H9 (cell line): ENCODE results near the gene FTO. TPM values are rescaled to one million over a fixed set of nuclear protein-coding genes. Genes with fewer than 3 reads are reported as not detected.

Experiments used
- DNase-seq: peaks from one replicate; pipeline ENCODE4 v3.0.0-alpha.2; 2017
- H2AFZ ChIP-seq: one replicate; pipeline ENCODE4 v1.6.1; 2013; ENCODE audit warnings: mild to moderate bottlenecking, low read length, control low read depth, moderate library complexity
- H2AK5ac ChIP-seq: 2 replicates; pipeline ENCODE4 v1.6.1; 2013; ENCODE audit warnings: low read length, control low read depth, mixed read lengths; ENCODE audit not compliant: insufficient read length
- H2BK120ac ChIP-seq: one replicate; pipeline ENCODE4 v1.6.1; 2013; ENCODE audit warnings: low read depth, mild to moderate bottlenecking, low read length, control low read depth, inconsistent platforms; ENCODE audit not compliant: poor library complexity, severe bottlenecking
- H2BK12ac ChIP-seq: 2 replicates; pipeline ENCODE4 v1.6.1; 2013; ENCODE audit warnings: low read length, control low read depth, mixed read lengths, low read depth; ENCODE audit not compliant: insufficient read length
- H2BK15ac ChIP-seq: 2 replicates; pipeline ENCODE4 v1.6.1; 2013; ENCODE audit warnings: low read depth, low read length, control low read depth
- H2BK20ac ChIP-seq: one replicate; pipeline ENCODE4 v1.6.1; 2013; ENCODE audit warnings: low read depth, mild to moderate bottlenecking, low read length, control low read depth, inconsistent platforms; ENCODE audit not compliant: poor library complexity, severe bottlenecking
- H2BK5ac ChIP-seq: 2 replicates; pipeline ENCODE4 v1.6.1; 2013; ENCODE audit warnings: low read length, control low read depth, mixed read lengths; ENCODE audit not compliant: insufficient read length
- H3K14ac ChIP-seq: 2 replicates; pipeline ENCODE4 v1.6.1; 2013; ENCODE audit warnings: low read length, control low read depth; ENCODE audit not compliant: insufficient read depth
- H3K18ac ChIP-seq: 2 replicates; pipeline ENCODE4 v1.6.1; 2013; ENCODE audit warnings: low read depth, mild to moderate bottlenecking, mixed read lengths, low read length, control low read depth; ENCODE audit not compliant: insufficient read length
- H3K23ac ChIP-seq: 2 replicates; pipeline ENCODE4 v1.6.1; 2013; ENCODE audit warnings: low read length, control low read depth, mixed read lengths, low read depth; ENCODE audit not compliant: insufficient read length
- H3K23me2 ChIP-seq: 2 replicates; pipeline ENCODE4 v1.6.1; 2013; ENCODE audit warnings: low read depth, mild to moderate bottlenecking, mixed read lengths, low read length, control low read depth; ENCODE audit not compliant: insufficient read length, poor library complexity, severe bottlenecking
- H3K27ac ChIP-seq: 2 replicates; pipeline ENCODE4 v1.5.1; 2013; ENCODE audit warnings: low read length, control low read depth, mixed read lengths, low read depth; ENCODE audit not compliant: insufficient read length
- H3K27me3 ChIP-seq: 2 replicates; pipeline ENCODE4 v1.6.1; 2013; ENCODE audit warnings: low read length, control low read depth, inconsistent platforms; ENCODE audit not compliant: insufficient read depth
- H3K4ac ChIP-seq: 2 replicates; pipeline ENCODE4 v1.6.1; 2013; ENCODE audit warnings: low read depth, mild to moderate bottlenecking, control low read depth, inconsistent platforms, low read length, moderate library complexity
- H3K4me1 ChIP-seq: 2 replicates; pipeline ENCODE4 v1.6.1; 2013; ENCODE audit warnings: low read length, control low read depth, inconsistent platforms; ENCODE audit not compliant: insufficient read depth
- H3K4me2 ChIP-seq: 2 replicates; pipeline ENCODE4 v1.6.1; 2013; ENCODE audit warnings: low read length, control low read depth, mixed read lengths; ENCODE audit not compliant: insufficient read length, insufficient read depth
- H3K56ac ChIP-seq: 2 replicates; pipeline ENCODE4 v1.6.1; 2013; ENCODE audit warnings: low read depth, mild to moderate bottlenecking, mixed read lengths, low read length, control low read depth; ENCODE audit not compliant: insufficient read length
- H3K79me1 ChIP-seq: 2 replicates; pipeline ENCODE4 v1.6.1; 2013; ENCODE audit warnings: low read depth, mild to moderate bottlenecking, moderate library complexity, low read length, control low read depth, inconsistent platforms; ENCODE audit not compliant: insufficient read depth, poor library complexity, severe bottlenecking
- H3K79me2 ChIP-seq: 2 replicates; pipeline ENCODE4 v1.6.1; 2013; ENCODE audit warnings: low read length, control low read depth, inconsistent platforms; ENCODE audit not compliant: insufficient read depth
- H3K9ac ChIP-seq: 2 replicates; pipeline ENCODE4 v1.6.1; 2013; ENCODE audit warnings: low read length, control low read depth, mixed read lengths; ENCODE audit not compliant: insufficient read length; ENCODE audit errors: extremely low read depth
- H3K9me3 ChIP-seq: one replicate; pipeline ENCODE4 v1.6.1; 2013; ENCODE audit warnings: low read depth, low read length, inconsistent platforms; ENCODE audit not compliant: control insufficient read depth
- H3T11ph ChIP-seq: one replicate; pipeline ENCODE4 v1.6.1; 2013; ENCODE audit warnings: mild to moderate bottlenecking, low read length, control low read depth, inconsistent platforms
- H4K20me1 ChIP-seq: one replicate; pipeline ENCODE4 v1.6.1; 2013; ENCODE audit not compliant: control insufficient read depth, insufficient read length, insufficient read depth
- H4K5ac ChIP-seq: 2 replicates; pipeline ENCODE4 v1.6.1; 2013; ENCODE audit warnings: low read depth, mild to moderate bottlenecking, mixed read lengths, low read length, control low read depth; ENCODE audit not compliant: insufficient read length
- H4K8ac ChIP-seq: replicated peaks from 2 replicates; pipeline ENCODE4 v1.6.1; 2013; ENCODE audit warnings: low read length, control low read depth, mixed read lengths, low read depth; ENCODE audit not compliant: insufficient read length
- H4K91ac ChIP-seq: 2 replicates; pipeline ENCODE4 v1.6.1; 2013; ENCODE audit warnings: low read depth, mild to moderate bottlenecking, moderate library complexity, mixed read lengths, low read length, control low read depth; ENCODE audit not compliant: insufficient read length
- H3K27ac Mint-ChIP-seq, 3 experiments: 2 replicates in 2 of 3; 3 replicates in 1 of 3; pipeline ENCODE4 v1.8.0; 2020 to 2021; ENCODE audit warnings: mixed read lengths in 3 of 3, mild to moderate bottlenecking in 1 of 3, moderate library complexity in 1 of 3
- H3K27me3 Mint-ChIP-seq: 2 replicates; pipeline ENCODE4 v1.8.0; 2021; ENCODE audit warnings: low read depth, mild to moderate bottlenecking, moderate library complexity, mixed read lengths
- H3K36me3 Mint-ChIP-seq, 3 experiments: 2 replicates in 2 of 3; 3 replicates in 1 of 3; pipeline ENCODE4 v1.8.0; 2020 to 2021; ENCODE audit warnings: low read depth in 3 of 3, mixed read lengths in 3 of 3; ENCODE audit not compliant: insufficient read depth in 1 of 3
- H3K4me1 Mint-ChIP-seq, 2 experiments: 2 replicates each; pipeline ENCODE4 v1.8.0; 2020; ENCODE audit warnings: mixed read lengths in 2 of 2
- H3K4me3 Mint-ChIP-seq, 2 experiments: 2 replicates in 1 of 2; 3 replicates in 1 of 2; pipeline ENCODE4 v1.8.0; 2020 to 2021; ENCODE audit warnings: mild to moderate bottlenecking in 2 of 2, mixed read lengths in 2 of 2, moderate library complexity in 1 of 2
- H3K9me3 Mint-ChIP-seq, 2 experiments: 2 replicates in 1 of 2; 3 replicates in 1 of 2; pipeline ENCODE4 v1.8.0; 2020; ENCODE audit warnings: mild to moderate bottlenecking in 2 of 2, mixed read lengths in 2 of 2, moderate library complexity in 1 of 2
- WGBS: extraction: QIAGEN DNeasy Blood & Tissue Kit; methylation state at CpG from one replicate; pipeline ENCODE4 v1.1.7; 2013; ENCODE audit warnings: missing lambda C conversion rate, low lambda C conversion rate, mixed read lengths; ENCODE audit not compliant: insufficient read length; ENCODE audit errors: extremely low coverage; 5-methylcytosine and 5-hydroxymethylcytosine counted together
- total RNA-seq: library from RNA; stranded (reverse); gene quantifications from 2 replicates; pipeline ENCODE4 v1.2.1, GENCODE V29; 2021
- TF ChIP-seq, protein P1 (sequence below): fragments of 200-600 bp; sonication (generic); conservative IDR thresholded peaks from 3 replicates; pipeline ENCODE4 v1.8.0; 2021; ENCODE audit warnings: antibody characterized with exemption, mild to moderate bottlenecking

FTO gene
- total RNA-seq, 1 experiment from 2014 or later: 67.9 TPM

DNA sequence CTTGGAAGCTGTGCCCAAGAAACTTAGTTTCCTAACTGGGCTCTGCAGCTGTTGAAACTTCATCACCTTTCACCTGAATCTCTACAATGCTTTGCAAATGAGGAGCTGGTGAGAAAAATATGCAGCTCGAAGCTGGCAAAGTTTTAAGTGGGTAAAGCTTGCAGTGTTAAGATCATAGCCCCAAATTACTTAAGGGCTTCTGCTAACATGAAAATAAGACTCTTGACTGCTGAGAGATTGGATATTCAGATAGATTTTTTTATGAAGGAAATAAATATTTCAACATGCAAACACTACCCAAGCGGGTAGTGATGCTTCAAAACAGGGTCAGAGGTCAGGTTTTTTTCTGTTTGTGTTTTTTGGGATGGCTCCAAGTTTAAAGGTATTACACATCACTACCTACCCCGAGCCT is 278.7 kb downstream of the FTO start:
- no peaks in the 10 kb centered on the region for H3K79me1 ChIP-seq
- TF ChIP-seq, protein P1, sequence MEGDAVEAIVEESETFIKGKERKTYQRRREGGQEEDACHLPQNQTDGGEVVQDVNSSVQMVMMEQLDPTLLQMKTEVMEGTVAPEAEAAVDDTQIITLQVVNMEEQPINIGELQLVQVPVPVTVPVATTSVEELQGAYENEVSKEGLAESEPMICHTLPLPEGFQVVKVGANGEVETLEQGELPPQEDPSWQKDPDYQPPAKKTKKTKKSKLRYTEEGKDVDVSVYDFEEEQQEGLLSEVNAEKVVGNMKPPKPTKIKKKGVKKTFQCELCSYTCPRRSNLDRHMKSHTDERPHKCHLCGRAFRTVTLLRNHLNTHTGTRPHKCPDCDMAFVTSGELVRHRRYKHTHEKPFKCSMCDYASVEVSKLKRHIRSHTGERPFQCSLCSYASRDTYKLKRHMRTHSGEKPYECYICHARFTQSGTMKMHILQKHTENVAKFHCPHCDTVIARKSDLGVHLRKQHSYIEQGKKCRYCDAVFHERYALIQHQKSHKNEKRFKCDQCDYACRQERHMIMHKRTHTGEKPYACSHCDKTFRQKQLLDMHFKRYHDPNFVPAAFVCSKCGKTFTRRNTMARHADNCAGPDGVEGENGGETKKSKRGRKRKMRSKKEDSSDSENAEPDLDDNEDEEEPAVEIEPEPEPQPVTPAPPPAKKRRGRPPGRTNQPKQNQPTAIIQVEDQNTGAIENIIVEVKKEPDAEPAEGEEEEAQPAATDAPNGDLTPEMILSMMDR: no peak
- no peaks in the 10 kb centered on the region for H3K9me3 ChIP-seq
- no peak overlapping the region for H3K4ac ChIP-seq
- H3K79me2 ChIP-seq: no peaks in the 10 kb centered on the region
- H4K8ac ChIP-seq: no peak overlapping the region
- Mint-ChIP-seq H3K4me3 (no peak overlapping the region), H3K9me3 (no peaks in the 10 kb centered on the region), H3K27ac (no peak overlapping the region; a peak in 2 of 7 replicates), H3K27me3 (no peaks in the 10 kb centered on the region), H3K36me3 (no peaks in the 10 kb centered on the region), H3K4me1 (peaks cover 11 to 12% of the 10 kb centered on the region in 2 experiments)
- no peaks in the 10 kb centered on the region for H3K23me2 ChIP-seq
- H2BK15ac ChIP-seq: no peak overlapping the region
- no peak overlapping the region for H3K18ac ChIP-seq
- no peak overlapping the region for H3K27ac ChIP-seq
- no peak for DNase-seq
- H3K27me3 ChIP-seq: no peaks in the 10 kb centered on the region
- H3T11ph ChIP-seq: no peak overlapping the region
- no peak overlapping the region for H3K4me2 ChIP-seq
- H4K91ac ChIP-seq: no peak overlapping the region
- no peak overlapping the region for H2AK5ac ChIP-seq
- no peak overlapping the region for H3K56ac ChIP-seq
- H2BK5ac ChIP-seq: no peak overlapping the region
- no peak overlapping the region for H3K23ac ChIP-seq
- H3K9ac ChIP-seq: no peak overlapping the region
- no peak overlapping the region for H4K5ac ChIP-seq
- WGBS: no CpG with 5 or more reads among the region's 3 CpGs
- H2BK120ac ChIP-seq: no peak overlapping the region
- H2BK20ac ChIP-seq: no peak overlapping the region
- H3K4me1 ChIP-seq: no peaks in the 10 kb centered on the region
- no peaks in the 10 kb centered on the region for H4K20me1 ChIP-seq
- H3K14ac ChIP-seq: no peak overlapping the region
- no peak overlapping the region for H2BK12ac ChIP-seq
- H2AFZ ChIP-seq: no peak overlapping the region
